LHCN-M2 (cell line): ENCODE results near the gene WSB2. TPM values are rescaled to one million over a fixed set of nuclear protein-coding genes. Genes with fewer than 3 reads are reported as not detected.
"Not testable (repeated sequence)": the region's sequence is repeated elsewhere in the genome, so short reads cannot be mapped to it uniquely, and the experiment has no call there.

ENCODE experiments used
- DNase-seq: peaks from one replicate; pipeline ENCODE4 v3.0.0-alpha.2; 2012; ENCODE audit warnings: low read depth
- polyA plus RNA-seq: library from polyadenylated mRNA; unstranded; fragments of >200 nt; gene quantifications from one replicate; pipeline ENCODE4 v1.2.1, GENCODE V29; 2012; ENCODE audit warnings: missing spikeins
- total RNA-seq: library from RNA; depleted of rRNA; stranded (reverse); fragments of >200 nt; gene quantifications from 2 replicates; pipeline ENCODE4 v1.2.3, GENCODE V29; 2014; rRNA removed

Gene WSB2
- 126 and 131 TPM in 2 replicates for total RNA-seq
- 96.6 TPM for polyA plus RNA-seq

- peak; percentile 65 for DNase-seq
Measured at GRCh38 chr12:118061011-118061872, at the start of gene WSB2. Gene WSB2, minus strand, starts transcription at chr12:118061179. Its CDS starts 131 bp downstream, at chr12:118061048.

GRCh38 chr12:118109088-118109487 is 48.1 kb upstream of the WSB2 start:
- DNase-seq, result no peak

- DNase-seq, result no peak
Measured at GRCh38 chr12:118107694-118108093, 46.7 kb upstream of the WSB2 start.

GRCh38 chr12:118107011-118107410 is 46.0 kb upstream of the WSB2 start:
- DNase-seq, result no peak

GRCh38 chr12:118103601-118104382 is 42.8 kb upstream of the WSB2 start, which contains the start of gene VSIG10:
Gene VSIG10, minus strand, starts transcription at chr12:118104011. Its CDS starts 340 bp downstream, at chr12:118103671.
- peak; percentile 56 for DNase-seq

GRCh38 chr12:118103201-118103600 is 42.2 kb upstream of the WSB2 start:
- DNase-seq, result no peak

GRCh38 chr12:118102609-118103008 is 41.6 kb upstream of the WSB2 start:
- DNase-seq, result no peak

GRCh38 chr12:118102070-118102469 is 41.1 kb upstream of the WSB2 start:
- DNase-seq, result no peak

GRCh38 chr12:118101051-118101450 is 40.1 kb upstream of the WSB2 start:
- no peak for DNase-seq

- no peak for DNase-seq
Measured at GRCh38 chr12:118098911-118099671, 38.1 kb upstream of the WSB2 start.

GRCh38 chr12:118098401-118098800 is 37.4 kb upstream of the WSB2 start:
- no peak for DNase-seq

GRCh38 chr12:118094039-118094438 is 33.1 kb upstream of the WSB2 start:
- DNase-seq, result no peak

- DNase-seq, result no peak
Measured at GRCh38 chr12:118089782-118090181, 28.8 kb upstream of the WSB2 start.

- no peak for DNase-seq
Measured at GRCh38 chr12:118082161-118082560, 21.2 kb upstream of the WSB2 start.

- not testable (repeated sequence) for DNase-seq
Measured at GRCh38 chr12:118081521-118081920, 20.5 kb upstream of the WSB2 start.

GRCh38 chr12:118073768-118074167 is 12.8 kb upstream of the WSB2 start:
- DNase-seq, result no peak

- no peak for DNase-seq
Measured at GRCh38 chr12:118070650-118071049, 9.7 kb upstream of the WSB2 start.

GRCh38 chr12:118068445-118068844 is 7.5 kb upstream of the WSB2 start:
- no peak for DNase-seq

GRCh38 chr12:118065380-118065779 is 4.4 kb upstream of the WSB2 start:
- DNase-seq, result no peak

- no peak for DNase-seq
Measured at GRCh38 chr12:118064608-118065007, 3.6 kb upstream of the WSB2 start.

GRCh38 chr12:118063576-118064391 is 2.8 kb upstream of the WSB2 start:
- DNase-seq, result no peak
